ENCODE measurements around the gene AGK. TPM values are rescaled to one million over a fixed set of nuclear protein-coding genes. Genes with fewer than 3 reads are reported as not detected.

Gene AGK
- total RNA-seq, 1 donor: 43.2 TPM

GRCh38 chr7:141699860-141700259 lies 148.7 kb downstream of the AGK start:
- H3K4me3 ChIP-seq (ENCODE audit: low read depth, low read length): no peak overlapping the region
- TF ChIP-seq CTCF (IDR thresholded peaks at IDR 0.05; ENCODE audit: insufficient read depth, low read depth, low read length): no peak
- DNase-seq (ENCODE audit: low read depth): no peak

GRCh38 chr7:141700296-141700847 lies 149.2 kb downstream of the AGK start:
- no peak overlapping the region for H3K4me3 ChIP-seq (ENCODE audit: low read depth, low read length)
- DNase-seq (ENCODE audit: low read depth): no peak
- no peak for TF ChIP-seq CTCF (IDR thresholded peaks at IDR 0.05; ENCODE audit: insufficient read depth, low read depth, low read length)

GRCh38 chr7:141700848-141701371 lies 149.7 kb downstream of the AGK start:
- H3K4me3 ChIP-seq (ENCODE audit: low read depth, low read length): peak overlapping the region; percentile 69
- TF ChIP-seq CTCF (IDR thresholded peaks at IDR 0.05; ENCODE audit: insufficient read depth, low read depth, low read length): no peak
- DNase-seq (ENCODE audit: low read depth): peak; percentile 7

GRCh38 chr7:141701489-141702046 lies 150.4 kb downstream of the AGK start:
- peak; percentile 8 for DNase-seq (ENCODE audit: low read depth)
- TF ChIP-seq CTCF (IDR thresholded peaks at IDR 0.05; ENCODE audit: insufficient read depth, low read depth, low read length): no peak
- H3K4me3 ChIP-seq (ENCODE audit: low read depth, low read length): peak overlapping the region; percentile 69

GRCh38 chr7:141702047-141702567 lies 150.9 kb downstream of the AGK start, which contains the start of gene DENND11:
TSS of gene DENND11 (minus strand) at chr7:141702166. CDS start at chr7:141702153, 13 bp downstream.
- peak within 1 kb of the TSS; percentile 69 for H3K4me3 ChIP-seq (ENCODE audit: low read depth, low read length)
- peak; percentile 28 for DNase-seq (ENCODE audit: low read depth)
- TF ChIP-seq CTCF (IDR thresholded peaks at IDR 0.05; ENCODE audit: insufficient read depth, low read depth, low read length): no peak

GRCh38 chr7:141702892-141703291 lies 151.7 kb downstream of the AGK start:
- no peak for TF ChIP-seq CTCF (IDR thresholded peaks at IDR 0.05; ENCODE audit: insufficient read depth, low read depth, low read length)
- no peak overlapping the region for H3K4me3 ChIP-seq (ENCODE audit: low read depth, low read length)
- DNase-seq (ENCODE audit: low read depth): no peak

Measured in fibroblast of villous mesenchyme (primary cell).